NCI-H128 (cell line): ENCODE data around the gene STAU1.
"Not testable (repeated sequence)": the region's sequence is repeated elsewhere in the genome, so short reads cannot be mapped to it uniquely, and the experiment has no call there.

Experiments used
- DNase-seq: peaks from one replicate; lab custom pipeline; 2025; ENCODE audit not compliant: unreplicated experiment; lab: John Stamatoyannopoulos, UW

Gene STAU1

DNA sequence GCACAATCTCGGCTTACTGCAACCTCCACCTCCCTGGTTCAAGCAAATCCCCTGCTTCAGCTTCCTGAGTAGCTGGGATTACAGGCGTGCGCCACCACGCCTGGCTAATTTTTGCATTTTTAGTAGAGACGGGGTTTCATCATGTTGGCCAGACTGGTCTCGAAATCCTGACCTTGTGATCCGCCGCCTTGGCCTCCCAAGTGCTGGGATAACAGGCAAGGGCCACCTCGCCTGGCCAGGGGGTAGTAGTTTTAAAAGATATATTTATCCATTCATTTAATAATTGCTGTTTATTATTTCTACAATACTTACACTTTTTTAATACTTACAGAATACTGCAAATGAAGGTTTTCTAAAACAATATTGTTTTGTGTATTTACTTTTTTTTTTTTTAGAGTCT is 15.6 kb upstream of the STAU1 start:
- DNase-seq, result no peak

DNA sequence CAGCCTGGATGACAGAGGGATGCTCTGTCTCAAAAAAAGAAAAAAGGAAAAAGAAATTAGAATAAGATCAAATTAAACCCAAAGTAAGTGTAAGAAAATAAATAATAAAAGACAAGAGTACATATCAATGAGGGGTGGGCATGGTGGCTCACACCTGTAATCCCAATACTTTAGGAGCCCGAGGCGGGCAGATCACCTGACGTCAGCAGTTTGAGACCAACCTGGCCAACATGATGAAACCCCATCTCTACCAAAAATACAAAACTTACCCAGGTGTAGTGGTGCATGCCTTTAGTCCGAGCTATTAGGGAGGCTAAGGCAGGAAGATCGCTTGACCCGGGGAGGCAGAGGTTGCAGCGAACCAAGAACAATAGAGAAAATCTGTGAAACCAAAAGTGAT is 14.9 kb upstream of the STAU1 start:
- DNase-seq, result no peak

DNA sequence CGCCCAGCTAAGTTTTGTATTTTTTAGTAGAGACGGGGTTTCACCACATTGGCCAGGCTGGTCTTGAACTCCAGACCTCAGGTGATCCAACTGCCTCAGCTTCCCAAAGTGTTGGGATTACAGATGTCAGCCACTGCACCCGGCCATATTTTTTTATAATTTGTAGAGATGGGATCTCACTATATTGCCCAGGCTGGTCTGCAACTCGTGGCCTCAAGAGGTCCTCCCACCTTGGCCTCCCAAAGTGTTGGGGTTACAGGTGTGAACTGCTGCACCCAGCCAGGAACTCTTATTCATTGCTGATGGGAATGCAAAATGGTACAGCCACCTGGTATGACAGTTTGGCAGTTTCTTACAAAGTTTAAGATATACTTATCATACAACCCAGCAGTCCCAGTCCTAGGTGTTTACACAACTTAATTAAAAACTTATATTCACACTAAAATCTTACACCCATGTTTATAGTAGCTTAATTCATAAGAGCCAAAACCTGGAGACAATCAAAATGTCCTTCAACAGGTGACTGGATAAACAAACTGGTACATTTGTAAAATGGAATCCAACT is 11.7 kb upstream of the STAU1 start:
- DNase-seq, result no peak

DNA sequence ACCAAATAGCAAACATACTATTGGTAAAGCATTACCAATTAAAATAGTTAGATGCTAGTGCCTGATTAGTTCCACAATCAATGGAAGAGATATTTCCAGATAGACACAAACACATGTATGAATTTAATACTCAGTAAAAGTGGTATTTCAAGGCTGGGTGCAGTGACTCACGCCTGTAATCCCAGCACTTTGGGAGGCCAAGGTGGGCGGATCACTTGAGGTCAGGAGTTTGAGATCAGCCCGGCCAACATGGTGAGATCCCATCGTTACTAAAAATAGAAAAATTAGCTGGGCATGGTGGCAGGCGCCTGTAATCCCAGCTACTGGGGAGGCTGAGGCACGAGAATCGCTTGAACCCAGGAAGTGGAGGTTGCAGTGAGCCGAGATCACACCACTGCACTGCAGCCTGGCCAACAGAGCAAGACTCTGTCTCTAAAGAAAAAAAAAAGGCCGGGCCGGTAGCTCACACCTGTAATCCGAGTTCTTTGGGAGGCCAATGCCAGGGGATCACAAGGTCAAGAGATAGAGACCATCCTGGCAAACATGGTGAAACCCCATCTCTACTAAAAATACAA is 4.9 kb upstream of the STAU1 start:
- not testable (repeated sequence) for DNase-seq

DNA sequence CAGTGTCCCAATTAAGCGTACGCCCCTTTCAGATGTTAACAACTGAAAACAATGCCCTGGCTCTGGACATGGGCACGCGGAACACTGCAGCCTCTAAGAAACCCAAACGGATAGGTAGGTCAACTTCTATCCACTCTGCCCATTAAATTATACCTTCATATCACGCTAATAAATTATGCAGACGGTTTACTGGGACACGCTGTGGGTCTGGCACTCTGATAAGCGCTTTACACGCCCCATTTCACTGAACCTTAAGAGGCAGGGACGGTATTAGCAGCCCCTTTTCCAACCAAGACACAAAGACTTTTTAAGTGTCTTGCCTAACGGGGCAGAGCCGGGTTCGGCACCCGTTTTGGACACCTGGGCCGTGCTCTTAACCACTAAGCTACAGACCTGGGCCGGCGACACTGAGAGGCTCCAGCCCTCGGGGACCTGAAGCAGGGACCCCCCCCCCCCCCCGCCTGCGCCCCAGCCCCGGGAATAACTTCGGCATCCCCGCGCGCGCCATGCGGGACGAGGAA is 744 bp downstream of the STAU1 start:
- DNase-seq, result no peak

DNA sequence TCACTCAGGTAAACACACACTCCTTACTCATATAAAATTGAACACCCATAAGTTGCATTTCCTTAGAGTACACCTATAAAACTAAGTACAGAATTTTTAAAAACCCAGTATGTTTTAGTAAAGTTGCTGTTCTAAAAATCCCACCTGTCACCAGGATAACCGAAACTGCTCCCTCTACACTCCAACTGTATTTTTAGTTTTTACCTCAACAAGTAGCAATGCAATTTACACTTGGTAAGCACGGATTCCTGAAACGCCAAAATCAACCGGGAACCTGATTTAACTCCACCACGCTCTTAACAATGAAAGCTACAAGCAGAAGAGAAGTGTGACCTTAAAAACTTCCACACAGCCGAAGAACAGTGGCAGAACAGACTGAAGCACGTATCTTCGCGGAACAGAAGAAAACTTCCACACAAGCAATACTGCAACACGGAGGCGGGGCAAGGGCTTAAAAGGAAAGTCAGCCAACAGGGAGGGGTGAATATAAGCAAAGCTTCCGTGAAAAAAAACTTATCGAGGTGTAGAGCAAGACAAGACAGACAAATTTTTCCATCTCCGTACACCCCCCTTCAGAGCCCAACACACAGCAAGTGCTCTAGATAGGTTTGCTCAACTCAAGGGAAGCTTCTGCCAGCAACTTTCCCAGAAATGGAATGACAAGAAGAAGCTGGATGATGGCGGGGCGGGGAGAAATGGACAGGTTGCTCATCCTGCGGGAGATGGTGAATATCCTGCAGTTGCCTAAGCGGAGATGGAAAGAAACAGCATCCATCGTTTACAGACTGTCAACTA is 1.4 kb downstream of the STAU1 start:
- no peak for DNase-seq

DNA sequence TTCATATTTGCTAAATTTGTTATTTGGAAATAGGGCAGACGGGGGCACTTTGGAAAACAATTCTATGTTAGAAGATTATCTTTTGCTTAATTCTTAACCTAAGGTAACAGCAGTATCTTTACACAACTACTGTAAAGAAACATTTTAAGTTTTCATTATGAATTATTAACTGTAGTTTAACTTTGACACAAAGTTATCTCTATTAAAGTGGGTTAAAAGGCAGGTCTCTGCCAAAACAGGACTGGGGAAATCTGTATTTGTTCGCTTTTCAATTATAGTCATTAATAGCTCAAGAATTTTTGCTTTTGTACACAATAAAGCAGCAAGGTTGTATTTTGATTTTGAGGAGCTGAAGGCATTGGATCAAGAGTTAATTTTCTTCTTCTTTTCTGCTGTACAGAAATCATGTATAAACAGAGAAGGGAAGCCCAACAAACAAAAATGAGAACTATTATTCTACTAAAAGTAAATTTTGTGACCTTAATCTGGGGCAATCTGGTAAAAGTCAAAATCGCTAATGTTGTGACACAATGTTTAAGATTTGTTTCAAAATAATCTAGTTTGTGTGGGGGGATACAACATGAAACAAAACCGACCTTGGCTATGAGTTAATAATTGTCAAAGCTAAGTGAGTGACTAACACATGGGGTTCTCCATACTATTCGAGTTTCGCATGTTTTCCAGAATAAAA is 2.9 kb downstream of the STAU1 start:
- DNase-seq, result no peak

DNA sequence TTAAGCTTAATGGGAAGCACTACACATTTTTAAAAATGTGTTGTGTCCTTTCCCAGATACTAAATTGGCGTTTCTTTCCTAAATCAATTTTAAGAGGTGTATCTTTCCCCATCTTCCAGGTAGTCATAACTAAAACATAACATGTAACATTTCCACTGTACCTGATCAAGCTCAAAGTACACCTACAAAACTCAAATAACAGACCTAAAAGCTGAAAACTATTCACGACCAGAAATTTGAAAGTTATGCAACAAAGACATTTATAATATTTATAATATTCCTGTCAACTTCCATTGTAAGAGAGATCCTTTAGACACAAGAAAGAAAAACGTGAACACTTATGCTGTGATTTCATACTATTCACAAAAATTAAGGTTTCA is 3.5 kb downstream of the STAU1 start:
- no peak for DNase-seq

DNA sequence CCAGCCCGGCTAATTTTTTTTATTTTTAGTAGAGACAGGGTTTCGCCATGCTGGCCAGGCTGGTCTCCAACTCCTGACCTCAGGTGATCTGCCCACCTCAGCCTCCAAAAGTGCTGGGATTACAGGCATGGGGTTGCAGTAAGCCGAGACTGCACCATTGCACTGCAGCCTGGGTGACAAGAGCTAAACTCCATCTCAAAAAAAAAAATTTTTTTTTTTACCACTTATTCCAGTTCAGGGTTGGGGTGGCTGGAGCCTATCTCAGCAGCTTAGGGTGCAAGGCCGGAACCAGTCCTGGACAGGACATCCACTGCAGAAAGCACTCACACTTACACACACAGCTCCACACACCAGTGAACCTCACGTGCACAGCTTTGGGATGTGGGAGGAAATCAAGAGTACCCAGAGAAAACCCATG is 4.0 kb downstream of the STAU1 start:
- not testable (repeated sequence) for DNase-seq

DNA sequence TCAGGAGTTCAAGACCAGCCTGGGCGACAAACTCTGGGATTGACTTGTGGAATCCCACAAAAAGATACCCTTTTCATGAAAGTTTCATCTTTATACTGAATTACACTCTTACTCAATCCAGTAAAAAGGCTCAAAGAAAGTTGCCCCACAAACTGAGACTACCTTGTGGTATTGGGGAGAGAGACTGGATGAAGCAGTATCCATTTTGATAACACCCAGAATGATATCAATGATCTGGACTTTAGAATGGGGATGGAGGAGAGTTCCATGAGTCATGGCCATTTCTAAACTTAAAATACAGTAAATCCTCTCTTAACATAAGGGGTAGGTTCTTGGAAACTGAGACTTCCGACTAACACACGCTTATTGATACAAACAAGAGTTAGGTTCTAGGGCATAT is 4.7 kb downstream of the STAU1 start:
- no peak for DNase-seq

DNA sequence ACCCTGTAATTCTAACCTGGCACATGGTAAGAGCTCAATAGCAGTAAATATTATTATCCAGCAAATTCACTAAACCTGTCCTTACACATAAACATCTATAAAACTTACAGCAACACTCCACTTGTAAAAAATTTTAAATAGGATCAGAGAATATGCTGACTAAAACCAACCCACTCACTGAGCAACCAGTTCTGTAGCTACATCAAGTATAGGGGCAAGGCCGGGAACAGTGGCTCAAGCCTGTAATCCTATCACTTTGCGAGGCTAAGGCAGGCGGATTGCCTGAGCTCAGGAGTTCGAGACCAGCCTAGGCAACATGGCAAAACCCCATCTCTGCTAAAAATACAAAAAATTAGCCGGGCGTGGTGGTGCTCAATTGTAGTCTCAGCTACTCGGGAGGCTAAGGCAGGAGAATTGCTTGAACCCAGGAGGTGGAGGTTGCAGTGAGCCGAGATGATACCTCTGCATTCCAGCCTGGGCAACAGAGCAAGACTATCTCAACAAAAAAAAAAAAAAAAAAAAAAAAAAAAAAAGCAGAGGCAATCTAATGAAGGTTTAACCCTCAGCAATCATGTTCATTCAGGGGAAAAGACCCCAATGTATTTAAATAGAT is 6.8 kb downstream of the STAU1 start:
- no peak for DNase-seq

DNA sequence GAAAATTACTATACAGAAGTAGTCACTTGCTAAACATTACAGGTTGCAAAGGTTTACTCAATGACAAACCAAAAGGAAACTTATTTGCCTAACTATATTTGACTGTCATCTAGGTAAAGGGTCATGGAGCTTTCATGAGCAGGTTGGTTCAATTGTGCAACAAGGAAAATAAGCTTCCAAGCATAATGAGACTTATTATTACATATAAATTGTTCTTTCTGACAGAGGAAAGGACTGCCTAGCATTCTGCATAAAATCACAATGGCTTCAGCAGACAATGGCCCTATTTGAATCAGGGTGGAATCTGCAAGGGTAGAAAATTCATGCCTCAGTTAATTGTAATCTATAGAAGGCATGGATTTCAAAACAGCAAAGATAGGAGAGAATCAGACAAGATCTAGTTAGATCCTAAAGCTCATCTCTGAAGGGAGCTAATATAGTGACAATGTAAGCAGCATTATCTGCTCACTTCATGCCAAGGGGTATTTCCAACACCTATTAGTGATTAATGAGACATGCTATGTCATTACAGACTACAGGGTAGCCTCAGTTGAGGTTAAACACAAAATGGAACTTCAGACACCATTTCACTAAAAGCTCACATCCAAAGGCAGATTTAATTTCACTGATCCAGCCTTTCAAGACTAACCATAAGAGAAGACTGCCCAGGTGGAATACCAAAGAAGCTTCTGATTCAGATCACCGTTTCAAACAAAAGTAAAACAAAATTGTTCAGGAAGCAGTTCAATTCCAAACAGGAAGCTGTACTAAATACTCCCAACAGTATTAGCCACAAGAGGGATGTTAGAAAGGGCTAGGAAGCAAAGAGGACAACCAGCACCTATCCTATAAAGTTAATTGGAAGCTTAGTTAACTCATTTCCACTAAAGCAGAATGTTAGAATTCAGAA is 8.5 kb downstream of the STAU1 start:
- no peak for DNase-seq

DNA sequence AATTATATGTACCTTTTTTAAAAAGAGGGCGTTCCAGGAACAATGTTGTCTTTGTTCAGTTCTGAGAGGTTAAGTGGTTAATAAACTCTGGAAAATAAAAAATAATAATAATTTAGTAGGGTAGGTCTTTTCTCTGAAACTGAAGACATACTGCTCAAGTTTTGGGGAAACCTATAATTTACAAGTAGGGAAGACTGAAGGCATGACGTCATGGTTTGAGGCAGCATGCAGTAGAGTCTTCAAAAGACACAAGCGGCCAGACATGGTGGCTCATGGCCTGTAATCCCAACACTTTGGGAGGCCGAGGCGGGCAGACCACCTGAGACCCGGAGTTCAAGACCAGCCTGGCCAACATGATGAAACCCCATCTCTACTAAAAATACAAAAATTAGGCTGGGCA is 14.0 kb downstream of the STAU1 start:
- no peak for DNase-seq

DNA sequence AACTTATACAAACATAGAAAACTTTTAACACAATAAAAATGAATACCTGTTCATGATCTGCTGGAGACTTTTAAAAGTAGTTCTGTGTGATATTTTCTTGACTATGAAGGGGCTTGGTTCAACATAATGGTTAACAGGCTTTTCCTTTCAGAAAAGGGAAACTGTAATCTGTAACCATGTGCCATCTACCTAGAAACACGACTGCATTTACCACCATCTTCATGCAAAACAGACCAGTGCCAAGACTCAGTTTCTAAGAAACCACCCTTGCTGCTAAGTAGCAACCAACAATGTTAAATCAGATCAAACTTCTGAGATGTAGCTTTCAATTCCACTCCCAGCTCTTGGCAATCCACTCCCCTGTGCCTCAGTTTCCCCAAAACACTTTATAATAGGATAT is 15.7 kb downstream of the STAU1 start:
- DNase-seq, result no peak

DNA sequence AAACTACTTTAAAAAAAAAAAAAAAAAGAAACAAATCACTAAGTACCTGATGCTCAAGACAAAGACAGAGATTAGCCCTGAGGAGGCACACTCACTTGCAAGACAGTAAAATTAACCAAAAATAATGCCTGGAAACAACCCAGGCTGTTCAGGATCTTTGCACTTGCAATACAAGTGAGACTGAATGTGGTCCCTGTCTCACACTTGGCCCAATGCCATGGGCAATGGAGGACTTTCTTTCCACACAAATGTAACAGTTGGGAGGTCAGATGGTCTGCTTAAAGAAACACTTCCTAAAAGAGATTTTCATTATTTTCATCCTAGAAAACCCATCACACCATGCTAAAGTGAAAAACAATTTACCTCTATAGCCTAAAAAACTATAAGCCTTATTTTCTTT is 16.2 kb downstream of the STAU1 start:
- no peak for DNase-seq

DNA sequence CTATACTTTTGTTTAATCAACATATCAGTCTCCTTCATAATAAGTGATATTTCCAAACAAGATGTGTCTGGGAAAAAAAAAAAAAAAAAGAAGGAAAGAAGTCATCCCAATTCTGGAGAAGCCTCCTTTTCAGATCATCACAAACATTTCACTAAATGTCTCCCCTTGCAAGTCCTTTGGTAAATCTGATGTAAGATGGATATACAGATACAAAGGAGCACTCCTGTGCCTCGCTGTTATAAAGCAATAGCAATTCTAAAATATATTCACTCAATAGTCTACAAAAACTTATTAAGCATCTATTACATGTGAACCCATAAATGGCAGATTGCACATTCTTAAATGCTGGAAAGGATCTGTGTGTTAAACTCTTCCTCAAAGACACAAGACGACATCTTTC is 17.4 kb downstream of the STAU1 start:
- no peak for DNase-seq

DNA sequence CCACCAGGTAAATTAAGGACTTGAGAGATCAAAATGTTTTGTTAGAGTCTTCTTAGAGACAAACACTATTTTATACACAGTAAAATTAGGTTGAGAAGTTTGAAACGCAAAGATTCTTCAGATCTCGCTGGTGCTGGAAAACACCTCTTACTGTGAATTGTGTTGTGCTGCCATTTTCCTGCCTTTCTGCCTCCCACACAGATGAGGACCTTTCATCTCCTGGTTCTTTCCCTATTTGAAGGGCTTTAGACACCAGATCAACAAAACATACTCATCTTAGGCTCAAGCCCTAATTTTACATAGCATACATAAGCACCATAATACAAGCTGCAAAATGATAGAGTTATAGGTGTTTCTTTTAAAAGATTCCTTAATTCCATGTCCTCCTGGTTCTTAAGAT is 18.6 kb downstream of the STAU1 start:
- DNase-seq, result no peak

DNA sequence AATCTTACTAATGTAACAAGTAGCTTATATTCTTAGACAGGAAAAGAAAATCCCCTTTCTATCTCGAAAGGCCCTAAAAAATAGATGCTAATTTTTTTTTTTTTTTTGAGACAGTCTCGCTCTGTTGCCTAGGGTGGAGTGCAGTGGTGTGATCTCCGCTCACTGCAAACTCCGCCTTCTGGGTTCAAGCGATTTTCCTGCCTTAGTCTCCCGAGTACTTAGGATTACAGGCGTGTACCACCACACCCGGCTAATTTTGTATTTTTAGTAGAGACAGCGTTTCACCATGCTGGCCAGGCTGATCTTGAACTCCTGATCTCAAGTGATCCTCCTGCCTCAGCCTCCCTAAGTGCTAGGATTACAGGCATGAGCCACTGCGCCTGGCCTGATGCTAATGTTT is 19.3 kb downstream of the STAU1 start:
- DNase-seq, result not testable (repeated sequence)

DNA sequence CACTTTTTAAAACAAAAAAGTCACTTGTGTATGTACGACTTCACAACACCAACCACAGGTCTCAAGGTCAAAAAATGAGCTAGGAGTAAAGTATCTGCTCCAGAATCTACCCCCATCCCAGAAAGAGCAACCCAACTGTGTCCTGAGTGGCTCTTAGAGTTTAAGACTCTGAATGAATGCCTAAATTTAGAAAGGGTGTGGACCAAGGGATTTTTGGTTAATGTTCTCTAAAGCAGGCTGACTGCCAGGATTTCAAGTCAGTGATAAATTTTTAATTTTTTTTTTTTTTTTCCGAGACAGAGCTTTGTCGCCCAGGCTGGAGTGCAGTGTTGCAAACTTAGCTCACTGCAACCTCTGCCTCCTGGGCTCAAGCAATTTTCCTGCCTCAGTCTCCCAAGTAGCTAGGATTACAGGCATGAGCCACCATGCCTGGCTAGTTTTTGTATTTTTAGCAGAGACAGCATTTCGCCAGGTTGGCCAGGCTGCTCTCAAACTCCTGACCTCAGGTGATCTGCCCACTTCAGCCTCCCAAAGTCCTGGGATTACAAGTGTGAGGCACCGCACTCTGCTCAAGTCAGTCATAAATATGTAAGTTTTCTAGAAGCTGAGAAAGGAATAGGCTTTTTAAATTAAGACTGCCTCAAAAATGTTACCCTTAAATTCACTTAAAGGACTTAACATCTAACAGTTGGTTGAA is 20.2 kb downstream of the STAU1 start:
- DNase-seq, result no peak
